Testis (tissue), 3 donors: ENCODE measurements around the gene ACYP1. TPM values are rescaled to one million over a fixed set of nuclear protein-coding genes. Genes with fewer than 3 reads are reported as not detected.

Source experiments
- DNase-seq: peaks from one replicate; pipeline ENCODE4 v3.0.0-alpha.2; 2019
- H3K27ac ChIP-seq, 2 donors: fragments of 200-600 bp; sonication (generic); one replicate each; pipeline ENCODE4 v1.5.1; 2019
- H3K27me3 ChIP-seq: fragments of 200-600 bp; sonication (generic); one replicate; pipeline ENCODE4 v1.5.1; 2019
- H3K36me3 ChIP-seq: fragments of 200-600 bp; sonication (generic); one replicate; pipeline ENCODE4 v1.5.1; 2017; ENCODE audit warnings: low read depth; ENCODE audit errors: missing control alignments
- H3K4me1 ChIP-seq: fragments of 200-600 bp; sonication (generic); one replicate; pipeline ENCODE4 v1.5.1; 2019
- H3K4me3 ChIP-seq, 2 donors: fragments of 200-600 bp; sonication (generic); one replicate each; pipeline ENCODE4 v1.5.1; 2017 to 2019
- H3K9me3 ChIP-seq: fragments of 200-600 bp; sonication (generic); one replicate; pipeline ENCODE4 v1.5.1; 2017
- POLR2A ChIP-seq: fragments of 450-650 bp; IDR thresholded peaks from one replicate; pipeline ENCODE4 v1.6.1; 2017; ENCODE audit warnings: antibody characterized with exemption, mild to moderate bottlenecking, moderate library complexity
- WGBS, 2 donors: methylation state at CpG; one replicate each; pipeline ENCODE4 v1.1.5; 2018; 5-methylcytosine and 5-hydroxymethylcytosine counted together
- intact Hi-C: fragments of 100-400 bp; cut with DNase I; formaldehyde crosslinking; loops from one replicate; pipeline ENCODE4 v1.15.1; 2023; ENCODE audit warnings: low total_unique reads
- polyA plus RNA-seq: library from polyadenylated mRNA; stranded (reverse); fragments of 350-450 nt; fragmentation: Illumina TruSeq; extraction: RNeasy Lipid Tissue Mini Kit (QIAGEN cat#74804); gene quantifications from one replicate; pipeline ENCODE4 v1.2.3, GENCODE V29; 2014; ENCODE audit warnings: low read depth, low replicate concordance; ENCODE audit not compliant: insufficient read depth
- total RNA-seq, 2 donors: library from RNA; depleted of rRNA; stranded (reverse); fragments of >200 nt; gene quantifications; one replicate each; pipeline ENCODE4 v1.2.3, GENCODE V29; 2016
- TF ChIP-seq, protein P1 (sequence below), 3 experiments: fragments of 450-650 bp in 2 of 3; fragments of 200-600 bp in 1 of 3; sonication (generic) in 1 of 3; IDR thresholded peaks; one replicate each; pipeline ENCODE4 v1.5.1; 2016 to 2019; ENCODE audit warnings: antibody characterized with exemption in 3 of 3, mild to moderate bottlenecking in 2 of 3, moderate library complexity in 1 of 3

ACYP1 gene
- total and polyA plus RNA-seq, 3 donors from 2014 or later: 20.1 to 38.8 (median 24.4) TPM

DNA sequence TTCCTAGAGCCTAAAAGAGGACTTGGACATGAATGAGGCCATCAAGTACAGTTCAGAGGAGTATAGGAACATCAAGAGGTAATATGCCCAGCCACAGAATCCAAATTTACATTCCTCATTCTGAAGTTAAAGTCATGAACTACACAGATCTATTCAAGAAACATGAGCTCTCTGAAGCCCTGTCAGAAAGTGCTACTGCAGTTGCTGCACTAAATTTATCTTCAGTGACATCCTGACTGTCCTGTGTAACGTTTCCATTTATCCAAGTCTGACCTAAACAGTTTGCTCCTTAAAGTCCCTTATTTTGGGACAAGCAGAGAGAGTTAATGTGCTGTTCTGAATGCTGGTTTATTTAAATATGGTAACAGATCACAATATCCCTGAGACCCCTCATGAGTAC lies 34.9 kb upstream of the ACYP1 start:
- no peak overlapping the region for H3K27ac ChIP-seq
- H3K4me1 ChIP-seq: no peaks in the 10 kb centered on the region
- no peaks in the 10 kb centered on the region for H3K9me3 ChIP-seq
- no peaks in the 10 kb centered on the region for H3K36me3 ChIP-seq
- intact Hi-C loops: no loop called here
- WGBS, 2 donors: 57 to 60% methylated on average over 1 of the region's 1 CpG
- H3K4me3 ChIP-seq: no peak overlapping the region
- H3K27me3 ChIP-seq: no peaks in the 10 kb centered on the region
- no peak for TF ChIP-seq POLR2A
- TF ChIP-seq, protein P1, sequence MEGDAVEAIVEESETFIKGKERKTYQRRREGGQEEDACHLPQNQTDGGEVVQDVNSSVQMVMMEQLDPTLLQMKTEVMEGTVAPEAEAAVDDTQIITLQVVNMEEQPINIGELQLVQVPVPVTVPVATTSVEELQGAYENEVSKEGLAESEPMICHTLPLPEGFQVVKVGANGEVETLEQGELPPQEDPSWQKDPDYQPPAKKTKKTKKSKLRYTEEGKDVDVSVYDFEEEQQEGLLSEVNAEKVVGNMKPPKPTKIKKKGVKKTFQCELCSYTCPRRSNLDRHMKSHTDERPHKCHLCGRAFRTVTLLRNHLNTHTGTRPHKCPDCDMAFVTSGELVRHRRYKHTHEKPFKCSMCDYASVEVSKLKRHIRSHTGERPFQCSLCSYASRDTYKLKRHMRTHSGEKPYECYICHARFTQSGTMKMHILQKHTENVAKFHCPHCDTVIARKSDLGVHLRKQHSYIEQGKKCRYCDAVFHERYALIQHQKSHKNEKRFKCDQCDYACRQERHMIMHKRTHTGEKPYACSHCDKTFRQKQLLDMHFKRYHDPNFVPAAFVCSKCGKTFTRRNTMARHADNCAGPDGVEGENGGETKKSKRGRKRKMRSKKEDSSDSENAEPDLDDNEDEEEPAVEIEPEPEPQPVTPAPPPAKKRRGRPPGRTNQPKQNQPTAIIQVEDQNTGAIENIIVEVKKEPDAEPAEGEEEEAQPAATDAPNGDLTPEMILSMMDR (IDR thresholded peaks at IDR 0.05): no peak
- no peak for DNase-seq

DNA sequence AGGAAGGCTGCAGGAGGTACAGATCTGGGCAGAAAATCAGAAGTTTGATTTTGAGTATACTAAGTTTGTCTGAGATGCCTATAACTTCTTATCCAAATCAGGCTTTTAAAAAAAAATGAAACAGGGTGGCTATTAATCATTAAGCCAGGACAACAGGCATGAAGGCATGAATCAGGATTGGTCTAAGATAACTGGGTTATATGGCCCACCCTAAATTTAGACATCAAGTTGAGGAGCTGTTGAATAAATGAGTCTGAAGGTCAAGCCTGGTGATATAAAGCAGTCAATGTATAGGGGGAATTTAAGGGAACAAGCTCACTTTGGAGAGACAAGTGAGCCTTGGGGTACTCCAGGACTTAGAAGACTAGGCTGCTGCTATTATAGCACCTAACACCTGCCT lies 34.4 kb upstream of the ACYP1 start:
- no peaks in the 10 kb centered on the region for H3K4me1 ChIP-seq
- DNase-seq: no peak
- H3K36me3 ChIP-seq: no peaks in the 10 kb centered on the region
- H3K9me3 ChIP-seq: no peaks in the 10 kb centered on the region
- no peaks in the 10 kb centered on the region for H3K27me3 ChIP-seq
- H3K4me3 ChIP-seq: no peak overlapping the region
- TF ChIP-seq, protein P1 (IDR thresholded peaks at IDR 0.05): no peak
- TF ChIP-seq POLR2A: no peak
- H3K27ac ChIP-seq: no peak overlapping the region
- intact Hi-C loops: no loop called here

DNA sequence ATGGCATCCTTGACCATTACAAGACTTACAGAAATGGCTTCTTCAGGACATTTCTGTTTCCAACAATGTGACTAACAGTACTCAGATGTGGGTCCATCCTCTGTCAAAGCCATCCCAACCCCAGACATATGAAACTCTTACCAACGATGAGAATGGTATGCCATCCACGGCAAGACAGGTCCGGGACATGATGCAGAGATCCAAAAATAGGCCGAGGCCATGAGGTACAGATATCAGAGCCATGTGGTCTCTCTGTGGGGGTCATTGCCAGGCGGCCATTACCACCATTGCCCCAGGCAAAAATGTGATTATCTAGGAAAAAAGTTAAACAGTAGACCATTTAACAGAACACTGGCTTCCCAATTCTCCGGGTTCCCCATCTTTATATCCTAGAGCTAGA lies 33.1 kb upstream of the ACYP1 start:
- intact Hi-C loops: no loop called here
- 93 to 94% methylated on average over 5 to 6 of the region's 6 CpGs for WGBS, 2 donors
- TF ChIP-seq POLR2A: no peak
- TF ChIP-seq, protein P1 (IDR thresholded peaks at IDR 0.05): no peak
- no peaks in the 10 kb centered on the region for H3K27me3 ChIP-seq
- no peaks in the 10 kb centered on the region for H3K36me3 ChIP-seq
- no peak for DNase-seq
- no peak overlapping the region for H3K27ac ChIP-seq
- H3K9me3 ChIP-seq: no peaks in the 10 kb centered on the region
- H3K4me1 ChIP-seq: no peaks in the 10 kb centered on the region
- no peak overlapping the region for H3K4me3 ChIP-seq

DNA sequence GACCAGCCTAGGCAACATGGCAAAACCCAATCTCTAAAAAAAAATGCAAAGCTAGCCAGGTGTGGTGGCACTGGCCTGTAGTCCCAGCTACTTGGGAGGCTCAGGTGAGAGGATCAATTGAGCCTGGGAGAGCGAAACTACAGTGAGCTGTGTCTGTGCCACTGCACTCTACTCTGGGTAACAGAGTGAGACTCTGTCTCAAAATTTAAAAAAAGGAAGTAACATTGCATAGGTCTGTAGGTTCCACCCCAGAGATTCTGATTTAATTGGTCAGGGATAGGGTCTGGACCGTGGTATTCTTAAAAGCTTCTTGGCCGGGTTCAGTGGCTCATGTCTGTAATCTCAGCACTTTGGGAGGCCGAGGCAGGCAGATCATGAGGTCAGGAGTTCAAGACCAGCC lies 31.9 kb upstream of the ACYP1 start:
- H3K9me3 ChIP-seq: no peaks in the 10 kb centered on the region
- no peak for DNase-seq
- no peak overlapping the region for H3K4me3 ChIP-seq
- intact Hi-C loops: no loop called here
- TF ChIP-seq, protein P1 (IDR thresholded peaks at IDR 0.05): no peak
- no peak for TF ChIP-seq POLR2A
- H3K36me3 ChIP-seq: no peaks in the 10 kb centered on the region
- H3K27ac ChIP-seq: no peak overlapping the region
- no peaks in the 10 kb centered on the region for H3K4me1 ChIP-seq
- no peaks in the 10 kb centered on the region for H3K27me3 ChIP-seq
- WGBS, 2 donors: 89 to 91% methylated on average over 4 of the region's 4 CpGs

DNA sequence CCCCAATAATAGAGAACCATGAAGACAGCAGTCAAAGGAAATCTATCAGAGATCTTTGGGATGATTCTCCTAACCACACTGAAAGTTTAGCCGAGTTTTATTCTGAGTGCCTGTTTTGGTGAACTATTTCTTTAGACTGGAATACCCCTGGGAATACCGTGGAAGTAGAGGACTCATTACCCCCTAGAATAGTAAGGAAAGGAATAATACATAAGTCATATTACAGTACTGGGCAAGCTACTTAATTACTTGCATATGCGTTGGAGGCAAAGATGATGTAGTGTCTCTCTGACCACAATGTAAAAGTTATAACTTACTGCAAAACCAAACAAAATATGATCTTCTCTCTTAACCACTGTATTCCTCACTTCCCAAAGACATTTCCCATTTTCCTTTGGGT lies 31.1 kb upstream of the ACYP1 start:
- no peak overlapping the region for H3K27ac ChIP-seq
- intact Hi-C loops: no loop called here
- no peaks in the 10 kb centered on the region for H3K9me3 ChIP-seq
- WGBS, 2 donors: 88 to 96% methylated on average over 3 of the region's 3 CpGs
- TF ChIP-seq, protein P1 (IDR thresholded peaks at IDR 0.05): no peak
- TF ChIP-seq POLR2A: no peak
- no peaks in the 10 kb centered on the region for H3K27me3 ChIP-seq
- DNase-seq: no peak
- H3K4me1 ChIP-seq: no peaks in the 10 kb centered on the region
- no peak overlapping the region for H3K4me3 ChIP-seq
- H3K36me3 ChIP-seq: no peaks in the 10 kb centered on the region
